GM23338 (cell line): Measurements from ENCODE around the gene DPYD. TPM values are rescaled to one million over a fixed set of nuclear protein-coding genes. Genes with fewer than 3 reads are reported as not detected.

ENCODE experiments used
- ATAC-seq: fragments of 200-7000 bp; cut with Tn5 transposase; 3 replicates; pipeline ENCODE4 v1.9.1; 2020
- DNase-seq: peaks from one replicate; pipeline ENCODE4 v3.0.0-alpha.2; 2015; ENCODE audit warnings: low spot score
- H2AFZ ChIP-seq: fragments of 200-600 bp; sonication (generic); 2 replicates; pipeline ENCODE4 v1.8.0; 2016; ENCODE audit warnings: antibody characterized with exemption, mild to moderate bottlenecking, moderate library complexity
- H3F3A ChIP-seq: fragments of 200-600 bp; sonication (generic); replicated peaks from 2 replicates; pipeline ENCODE4 v1.8.0; 2017; ENCODE audit warnings: antibody characterized with exemption, mixed run types, low read depth
- H3K27ac ChIP-seq: fragments of 200-600 bp; sonication (generic); 2 replicates; pipeline ENCODE4 v1.6.1; 2016; ENCODE audit warnings: low read depth
- H3K27me3 ChIP-seq: fragments of 200-600 bp; sonication (generic); 2 replicates; pipeline ENCODE4 v1.8.0; 2016; ENCODE audit warnings: mild to moderate bottlenecking, mixed run types, moderate library complexity; ENCODE audit not compliant: insufficient read depth
- H3K36me3 ChIP-seq: fragments of 200-600 bp; sonication (generic); 2 replicates; pipeline ENCODE4 v1.8.0; 2016; ENCODE audit warnings: mild to moderate bottlenecking; ENCODE audit not compliant: insufficient read depth
- H3K4me1 ChIP-seq: fragments of 200-600 bp; sonication (generic); 2 replicates; pipeline ENCODE4 v1.8.0; 2016; ENCODE audit warnings: mild to moderate bottlenecking, moderate library complexity; ENCODE audit not compliant: insufficient read depth
- H3K4me2 ChIP-seq: fragments of 200-600 bp; sonication (generic); 2 replicates; pipeline ENCODE4 v1.7.1; 2017; ENCODE audit warnings: mixed run types
- H3K4me3 ChIP-seq: fragments of 200-600 bp; sonication (generic); 2 replicates; pipeline ENCODE4 v1.6.1; 2016; ENCODE audit warnings: mixed run types
- H3K79me2 ChIP-seq: fragments of 200-600 bp; sonication (generic); replicated peaks from 2 replicates; pipeline ENCODE4 v1.8.0; 2017; ENCODE audit warnings: mild to moderate bottlenecking; ENCODE audit not compliant: insufficient read depth
- H3K9me2 ChIP-seq: fragments of 200-600 bp; sonication (generic); 2 replicates; pipeline ENCODE4 v1.8.0; 2017; ENCODE audit not compliant: insufficient read depth
- H4K20me1 ChIP-seq: fragments of 200-600 bp; sonication (generic); replicated peaks from 2 replicates; pipeline ENCODE4 v1.8.0; 2017; ENCODE audit warnings: mild to moderate bottlenecking; ENCODE audit not compliant: insufficient read depth
- H3K27ac Mint-ChIP-seq: 2 replicates; pipeline ENCODE4 v1.8.0; 2020; ENCODE audit warnings: inconsistent platforms, mild to moderate bottlenecking, moderate library complexity, mixed read lengths
- H3K27me3 Mint-ChIP-seq: 3 replicates; pipeline ENCODE4 v1.8.0; 2022; ENCODE audit warnings: low read depth, mild to moderate bottlenecking, moderate library complexity, mixed read lengths, inconsistent platforms; ENCODE audit not compliant: insufficient read depth, poor library complexity
- H3K36me3 Mint-ChIP-seq: 3 replicates; pipeline ENCODE4 v1.8.0; 2021; ENCODE audit warnings: low read depth, mild to moderate bottlenecking, inconsistent platforms, moderate library complexity, mixed read lengths
- H3K4me1 Mint-ChIP-seq: 3 replicates; pipeline ENCODE4 v1.8.0; 2020; ENCODE audit warnings: mild to moderate bottlenecking, inconsistent platforms, mixed read lengths
- H3K4me3 Mint-ChIP-seq: 3 replicates; pipeline ENCODE4 v1.8.0; 2021; ENCODE audit warnings: moderate library complexity, mild to moderate bottlenecking, inconsistent platforms, mixed read lengths
- H3K9me3 Mint-ChIP-seq: 3 replicates; pipeline ENCODE4 v1.8.0; 2020; ENCODE audit warnings: moderate library complexity, mild to moderate bottlenecking, inconsistent platforms, mixed read lengths
- CREB1 ChIP-seq: fragments of 250-450 bp; sonication (Bioruptor Pico); IDR thresholded peaks from 2 replicates; pipeline ENCODE4 v1.5.0; 2020; ENCODE audit warnings: low read depth, mild to moderate bottlenecking, moderate library complexity
- CTCF ChIP-seq, 2 experiments: fragments of 200-600 bp in 1 of 2; sonication (generic) in 1 of 2; conservative IDR thresholded peaks; 2 replicates each; pipeline versions ENCODE4 v1.5.1 to v1.6.1; 2016 to 2017; ENCODE audit warnings: antibody characterized with exemption in 2 of 2, low read depth in 2 of 2, mild to moderate bottlenecking in 2 of 2, moderate library complexity in 1 of 2
- EZH2phosphoT487 ChIP-seq: fragments of 200-600 bp; sonication (generic); IDR thresholded peaks from one replicate; pipeline ENCODE4 v1.8.1; 2018; ENCODE audit warnings: antibody characterized with exemption; ENCODE audit not compliant: unreplicated experiment
- JUNB ChIP-seq: IDR thresholded peaks from one replicate; pipeline ENCODE4 v1.6.1; 2016; ENCODE audit warnings: antibody characterized with exemption; ENCODE audit not compliant: unreplicated experiment
- NANOG ChIP-seq: IDR thresholded peaks from 2 replicates; pipeline ENCODE4 v1.6.1; 2016; ENCODE audit warnings: antibody characterized with exemption, borderline replicate concordance
- REST ChIP-seq: IDR thresholded peaks from one replicate; pipeline ENCODE4 v1.6.1; 2018; ENCODE audit warnings: antibody characterized with exemption; ENCODE audit not compliant: unreplicated experiment
- STAT1 ChIP-seq: IDR thresholded peaks from one replicate; pipeline ENCODE4 v1.6.1; 2016; ENCODE audit warnings: antibody characterized with exemption; ENCODE audit not compliant: unreplicated experiment
- ZNF114 ChIP-seq: fragments of 250-450 bp; sonication (Bioruptor Pico); IDR thresholded peaks from 2 replicates; pipeline ENCODE4 v1.5.0; 2020; ENCODE audit warnings: mild to moderate bottlenecking, moderate library complexity
- ZNF331 ChIP-seq: fragments of 250-450 bp; sonication (Bioruptor Pico); IDR thresholded peaks from 2 replicates; pipeline ENCODE4 v1.5.0; 2020; ENCODE audit warnings: low read depth, mild to moderate bottlenecking, moderate library complexity
- ZNF462 ChIP-seq: fragments of 250-450 bp; sonication (Bioruptor Pico); IDR thresholded peaks from 2 replicates; pipeline ENCODE4 v1.5.0; 2020; ENCODE audit warnings: mild to moderate bottlenecking, moderate library complexity
- polyA plus RNA-seq: library from polyadenylated mRNA; unstranded; fragments of >200 nt; fragmentation: Nextera tagmentation; extraction: Ambion mirVana; gene quantifications from 2 replicates; pipeline ENCODE4 v1.2.1, GENCODE V29; 2016
- total RNA-seq: library from RNA; depleted of rRNA; stranded (reverse); fragments of >200 nt; shearing (Covaris generic); gene quantifications from 2 replicates; pipeline ENCODE4 v1.2.3, GENCODE V29; 2014

The DPYD gene
- total and polyA plus RNA-seq, 2 experiments from 2014 or later, result 0.50 to 1.6 TPM

- H3K27me3 ChIP-seq, result no peaks in the 10 kb centered on the region
- H2AFZ ChIP-seq, result no peak overlapping the region
- no peak overlapping the region for H3K4me2 ChIP-seq
- H3K4me1 ChIP-seq, result peaks cover 5% of the 10 kb centered on the region; the same call in 1 of the 2 replicates
- no peaks in the 10 kb centered on the region for H3K79me2 ChIP-seq
- no peaks in the 10 kb centered on the region for H3F3A ChIP-seq
- no peak overlapping the region for H3K27ac Mint-ChIP-seq
- H3K9me2 ChIP-seq, result peaks cover 5% of the 10 kb centered on the region; the same call in 1 of the 2 replicates
- DNase-seq, result no peak
- no peak overlapping the region for H3K27ac ChIP-seq
- no peaks in the 10 kb centered on the region for H3K27me3 Mint-ChIP-seq
- ATAC-seq, result no peak
- H3K4me1 Mint-ChIP-seq, result peaks cover 13% of the 10 kb centered on the region; the same call in 2 of the 3 replicates
- H3K9me3 Mint-ChIP-seq, result peaks cover 2% of the 10 kb centered on the region; the same call in 1 of the 3 replicates
- H4K20me1 ChIP-seq, result no peaks in the 10 kb centered on the region
- H3K4me3 Mint-ChIP-seq, result no peak overlapping the region
- no peak overlapping the region for H3K4me3 ChIP-seq
- TF ChIP-seq JUNB, result no peak
- no peak for TF ChIP-seq ZNF114 (CRISPR knock-in tag)
- TF ChIP-seq ZNF462, result no peak
- TF ChIP-seq STAT1, result no peak
- no peaks in the 10 kb centered on the region for H3K36me3 ChIP-seq
- H3K36me3 Mint-ChIP-seq, result no peaks in the 10 kb centered on the region
These were observed 812.7 kb downstream of the DPYD start for GRCh38 chr1:97108179-97108578.

GRCh38 chr1:97105531-97105930 is 815.3 kb downstream of the DPYD start:
- Mint-ChIP-seq H3K4me1 (peaks cover 12% of the 10 kb centered on the region), H3K4me3 (no peak overlapping the region), H3K27me3 (no peaks in the 10 kb centered on the region), H3K9me3 (peaks cover 2% of the 10 kb centered on the region; the same call in 1 of the 3 replicates), H3K36me3 (no peaks in the 10 kb centered on the region), H3K27ac (no peak overlapping the region)
- Histone ChIP-seq H3K36me3 (no peaks in the 10 kb centered on the region), H3K9me2 (no peaks in the 10 kb centered on the region), H3K27ac (no peak overlapping the region), H3K4me2 (no peak overlapping the region), H3K27me3 (no peaks in the 10 kb centered on the region), H3F3A (no peaks in the 10 kb centered on the region), H4K20me1 (no peaks in the 10 kb centered on the region), H3K4me3 (no peak overlapping the region), H3K4me1 (no peaks in the 10 kb centered on the region), H2AFZ (no peak overlapping the region), H3K79me2 (no peaks in the 10 kb centered on the region)
- ATAC-seq (no peak), DNase-seq (no peak)
- TF ChIP-seq CTCF (conservative IDR thresholded peaks at IDR 0.05; ENCODE audit: low read depth in 2 of 2) (no peak), NANOG (no peak), STAT1 (no peak), JUNB (no peak), REST (no peak), ZNF331 (CRISPR knock-in tag) (no peak), EZH2phosphoT487 (no peak), CREB1 (CRISPR knock-in tag) (no peak)
